Measurements from ENCODE around the gene MFRP. TPM values are rescaled to one million over a fixed set of nuclear protein-coding genes. Genes with fewer than 3 reads are reported as not detected.

The MFRP gene
- total and polyA plus RNA-seq, 9 of the 15 experiments (the other 6 are each of a cell fraction or from before 2014, with no cell fraction given) = not detected

DNA sequence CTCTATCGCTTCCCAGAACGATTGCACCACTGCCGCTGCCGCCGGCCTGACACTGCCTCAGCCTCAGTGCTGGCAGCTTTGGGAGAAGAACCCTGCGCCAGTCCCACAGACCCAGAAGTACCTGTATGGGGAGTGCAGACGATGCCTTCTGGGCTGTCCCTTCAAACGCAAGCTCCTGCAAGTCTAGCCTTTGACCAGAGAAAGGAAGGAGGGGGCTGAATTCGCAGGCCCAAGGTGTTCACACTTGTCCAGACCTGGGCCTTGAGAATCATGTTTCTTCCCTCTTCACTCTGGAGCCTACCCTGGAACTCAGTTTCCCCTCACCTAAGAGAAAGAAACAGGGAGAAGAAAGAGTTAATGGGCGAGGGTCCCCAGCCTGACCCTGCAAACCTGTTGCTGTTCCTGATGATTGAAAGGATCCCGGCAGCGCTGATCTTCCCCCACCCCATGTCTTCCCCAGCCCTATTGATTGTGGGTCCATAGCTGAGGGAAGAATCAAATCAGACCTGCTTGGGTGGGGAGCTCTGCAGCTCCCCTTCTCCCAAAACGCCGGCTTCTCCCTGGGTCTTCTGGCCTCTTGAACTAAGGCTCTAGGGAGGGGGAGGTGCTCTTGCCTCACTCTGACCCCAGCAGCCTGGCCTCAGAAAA lies 28.8 kb downstream of the MFRP start (continued):
- TF ChIP-seq ZBTB11 (CRISPR knock-in tag; IDR thresholded peaks at IDR 0.05) = 0 out of 6 replicates have a peak, but pooled peaks of 1 of the 3 experiments have one; percentile 4
- peak; percentile 51; the same call in 1 of the 2 replicates for TF ChIP-seq ZBTB17 (CRISPR knock-in tag; IDR thresholded peaks at IDR 0.05)
- no peak for TF ChIP-seq ZNF184 (CRISPR knock-in tag; IDR thresholded peaks at IDR 0.05)
- 0 out of 2 replicates have a peak, but pooled peaks have one; percentile 4 for TF ChIP-seq SMAD4 (CRISPR knock-in tag; conservative IDR thresholded peaks at IDR 0.05)
- peak; percentile 14; the same call in 1 of the 2 replicates for TF ChIP-seq ZNF175 (CRISPR knock-in tag; IDR thresholded peaks at IDR 0.05; ENCODE audit: low read depth)
- TF ChIP-seq NFRKB (IDR thresholded peaks at IDR 0.05; ENCODE audit: low read depth) = 0 out of 2 replicates have a peak, but pooled peaks have one; percentile 21
- peak; percentile 91 for TF ChIP-seq CEBPB (tag; IDR thresholded peaks at IDR 0.05)
- peak; percentile 20; the same call in 1 of the 2 replicates for TF ChIP-seq ZNF57 (CRISPR knock-in tag; IDR thresholded peaks at IDR 0.05)

All from K562 (cell line).